ENCODE results near the gene CGN. TPM values are rescaled to one million over a fixed set of nuclear protein-coding genes. Genes with fewer than 3 reads are reported as not detected.

Gene CGN
- total RNA-seq, 2 donors from 2014 or later, result 2.3 TPM; not detected in 1

- ATAC-seq (ENCODE audit: insufficient number of reproducible peaks, low FRiP score, low read depth), result no peak
- Histone ChIP-seq H3K9me3 (no peaks in the 10 kb centered on the region), H3K4me1 (ENCODE audit: control insufficient read depth in 1 of 2, low read depth in 2 of 2) (peaks cover 0 to 3% of the 10 kb centered on the region in 2 donors), H3K4me3 (no peak overlapping the region), H3K27me3 (replicated peaks; ENCODE audit: insufficient read depth) (no peaks in the 10 kb centered on the region), H3K27ac (no peak overlapping the region), H3K36me3 (no peaks in the 10 kb centered on the region)
- TF ChIP-seq CTCF (IDR thresholded peaks at IDR 0.05), result no peak
- DNase-seq (ENCODE audit: low spot score), result no peak
Observed at GRCh38 chr1:151492120-151492519, 19.1 kb upstream of the CGN start.

GRCh38 chr1:151493042-151493441, 18.1 kb upstream of the CGN start:
- no peak for TF ChIP-seq CTCF (IDR thresholded peaks at IDR 0.05)
- ATAC-seq (ENCODE audit: insufficient number of reproducible peaks, low FRiP score, low read depth) (no peak), DNase-seq (ENCODE audit: low spot score) (no peak)
- Histone ChIP-seq H3K36me3 (no peaks in the 10 kb centered on the region), H3K9me3 (no peaks in the 10 kb centered on the region), H3K4me3 (no peak overlapping the region), H3K4me1 (ENCODE audit: control insufficient read depth in 1 of 2, low read depth in 2 of 2) (peaks cover 0 to 3% of the 10 kb centered on the region in 2 donors), H3K27me3 (replicated peaks; ENCODE audit: insufficient read depth) (no peaks in the 10 kb centered on the region), H3K27ac (no peak overlapping the region)

DNA sequence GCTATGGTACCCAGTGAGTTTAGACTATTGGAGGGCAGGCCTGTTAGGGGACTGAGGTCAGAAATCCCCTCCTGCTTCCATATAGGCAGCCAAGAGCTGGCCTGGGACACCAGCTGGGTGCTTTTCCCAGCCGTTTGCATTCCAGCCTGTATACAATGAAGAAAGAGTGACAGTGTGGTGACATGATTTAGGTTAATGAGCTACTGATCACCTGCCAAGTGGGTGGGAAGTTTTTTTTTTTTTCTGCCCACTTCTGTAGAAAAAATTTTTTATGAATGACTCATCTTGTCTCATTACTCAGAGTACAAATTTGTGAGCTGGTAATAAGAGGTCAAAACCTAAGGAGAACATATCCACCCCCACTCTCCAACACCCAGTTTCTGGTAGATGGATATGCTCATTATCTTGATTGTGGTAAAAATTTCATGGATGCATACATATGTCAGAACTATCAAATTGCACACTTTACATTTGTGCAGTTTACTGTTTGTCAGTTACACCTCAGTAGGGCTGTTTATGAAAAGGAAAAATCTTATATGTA, 16.4 kb upstream of the CGN start:
- ATAC-seq (ENCODE audit: insufficient number of reproducible peaks, low FRiP score, low read depth) (peak; percentile 76), DNase-seq (ENCODE audit: low spot score) (no peak)
- Histone ChIP-seq H3K4me1 (ENCODE audit: control insufficient read depth in 1 of 2, low read depth in 2 of 2) (peaks cover 0 to 3% of the 10 kb centered on the region in 2 donors), H3K36me3 (no peaks in the 10 kb centered on the region), H3K27ac (no peak overlapping the region), H3K27me3 (replicated peaks; ENCODE audit: insufficient read depth) (no peaks in the 10 kb centered on the region), H3K9me3 (no peaks in the 10 kb centered on the region), H3K4me3 (no peak overlapping the region)
- TF ChIP-seq CTCF (IDR thresholded peaks at IDR 0.05), result no peak

GRCh38 chr1:151495316-151495715, 15.9 kb upstream of the CGN start:
- TF ChIP-seq CTCF (IDR thresholded peaks at IDR 0.05), result no peak
- Histone ChIP-seq H3K4me1 (ENCODE audit: control insufficient read depth in 1 of 2, low read depth in 2 of 2) (peaks cover 0 to 3% of the 10 kb centered on the region in 2 donors), H3K36me3 (no peaks in the 10 kb centered on the region), H3K27ac (no peak overlapping the region), H3K9me3 (no peaks in the 10 kb centered on the region), H3K4me3 (no peak overlapping the region), H3K27me3 (replicated peaks; ENCODE audit: insufficient read depth) (no peaks in the 10 kb centered on the region)
- no peak for ATAC-seq (ENCODE audit: insufficient number of reproducible peaks, low FRiP score, low read depth)
- no peak for DNase-seq (ENCODE audit: low spot score)

GRCh38 chr1:151499365-151499764, 11.8 kb upstream of the CGN start:
- Histone ChIP-seq H3K27ac (no peak overlapping the region), H3K4me1 (ENCODE audit: control insufficient read depth in 1 of 2, low read depth in 2 of 2) (peaks cover 0 to 3% of the 10 kb centered on the region in 2 donors), H3K4me3 (no peak overlapping the region), H3K9me3 (no peaks in the 10 kb centered on the region), H3K36me3 (no peaks in the 10 kb centered on the region), H3K27me3 (replicated peaks; ENCODE audit: insufficient read depth) (no peaks in the 10 kb centered on the region)
- no peak for TF ChIP-seq CTCF (IDR thresholded peaks at IDR 0.05)
- DNase-seq (ENCODE audit: low spot score) (no peak), ATAC-seq (ENCODE audit: insufficient number of reproducible peaks, low FRiP score, low read depth) (no peak)

Data from thoracic aorta (tissue), 2 donors.